Progenitor cell of endocrine pancreas (in vitro differentiated cells): ENCODE data around the gene LRRTM4. TPM values are rescaled to one million over a fixed set of nuclear protein-coding genes. Genes with fewer than 3 reads are reported as not detected.

Experiments used
- DNase-seq: peaks from one replicate; pipeline ENCODE4 v3.0.0; 2021; ENCODE audit warnings: low spot score; ENCODE audit not compliant: unreplicated experiment
- H3K27ac Mint-ChIP-seq: 2 replicates; pipeline ENCODE4 v1.8.0; 2021; ENCODE audit warnings: mild to moderate bottlenecking, moderate library complexity, mixed read lengths
- H3K27me3 Mint-ChIP-seq: 2 replicates; pipeline ENCODE4 v1.8.0; 2021; ENCODE audit warnings: mixed read lengths
- H3K36me3 Mint-ChIP-seq: 2 replicates; pipeline ENCODE4 v1.8.0; 2022; ENCODE audit warnings: mixed read lengths; ENCODE audit not compliant: insufficient read depth
- H3K4me1 Mint-ChIP-seq: 2 replicates; pipeline ENCODE4 v1.8.0; 2021; ENCODE audit warnings: low read depth, mixed read lengths
- H3K4me3 Mint-ChIP-seq: 2 replicates; pipeline ENCODE4 v1.8.0; 2021; ENCODE audit warnings: low read depth, mild to moderate bottlenecking, moderate library complexity, mixed read lengths
- H3K9me3 Mint-ChIP-seq: 2 replicates; pipeline ENCODE4 v1.8.0; 2021; ENCODE audit warnings: low read depth, mixed read lengths
- total RNA-seq: library from RNA; stranded (reverse); gene quantifications from 2 replicates; pipeline ENCODE4 v1.2.1, GENCODE V29; 2021
- TF ChIP-seq, protein P1 (sequence below): fragments of 200-600 bp; sonication (generic); IDR thresholded peaks from one replicate; pipeline ENCODE4 v1.5.0; 2021; ENCODE audit warnings: antibody characterized with exemption, mild to moderate bottlenecking; ENCODE audit not compliant: unreplicated experiment

Gene LRRTM4
- total RNA-seq, 1 donor from 2014 or later: 2.3 TPM

DNA sequence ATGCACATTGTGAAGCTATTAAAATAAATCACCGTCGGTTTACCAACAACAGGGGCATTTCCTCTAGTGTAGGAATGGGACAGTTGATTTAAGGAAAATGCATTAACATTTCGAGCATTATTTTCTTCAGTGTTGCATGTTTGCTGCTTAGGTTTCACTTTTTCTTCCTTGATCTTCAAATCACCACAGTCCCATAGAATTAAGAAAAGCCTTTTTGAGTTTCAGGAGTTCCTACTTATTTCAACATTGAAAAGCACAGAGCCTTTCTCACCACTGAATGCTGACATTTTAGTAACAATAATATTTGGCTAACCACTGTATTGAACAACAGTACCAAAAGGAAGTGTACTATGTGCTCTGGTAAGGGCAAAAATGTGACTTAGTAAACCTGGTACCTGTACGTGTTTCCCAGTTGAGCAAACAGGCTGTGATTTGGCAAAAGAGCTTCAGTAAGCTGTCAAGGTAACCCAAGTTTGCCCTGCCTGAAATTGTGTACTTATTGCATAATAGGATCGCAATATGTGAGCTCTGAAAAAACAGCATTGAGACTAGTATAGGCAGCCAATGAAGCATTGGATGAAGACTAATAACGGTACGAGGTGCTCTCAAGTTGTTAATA is 2.2 kb downstream of the LRRTM4 start:
- H3K4me3 Mint-ChIP-seq: no peak overlapping the region

DNA sequence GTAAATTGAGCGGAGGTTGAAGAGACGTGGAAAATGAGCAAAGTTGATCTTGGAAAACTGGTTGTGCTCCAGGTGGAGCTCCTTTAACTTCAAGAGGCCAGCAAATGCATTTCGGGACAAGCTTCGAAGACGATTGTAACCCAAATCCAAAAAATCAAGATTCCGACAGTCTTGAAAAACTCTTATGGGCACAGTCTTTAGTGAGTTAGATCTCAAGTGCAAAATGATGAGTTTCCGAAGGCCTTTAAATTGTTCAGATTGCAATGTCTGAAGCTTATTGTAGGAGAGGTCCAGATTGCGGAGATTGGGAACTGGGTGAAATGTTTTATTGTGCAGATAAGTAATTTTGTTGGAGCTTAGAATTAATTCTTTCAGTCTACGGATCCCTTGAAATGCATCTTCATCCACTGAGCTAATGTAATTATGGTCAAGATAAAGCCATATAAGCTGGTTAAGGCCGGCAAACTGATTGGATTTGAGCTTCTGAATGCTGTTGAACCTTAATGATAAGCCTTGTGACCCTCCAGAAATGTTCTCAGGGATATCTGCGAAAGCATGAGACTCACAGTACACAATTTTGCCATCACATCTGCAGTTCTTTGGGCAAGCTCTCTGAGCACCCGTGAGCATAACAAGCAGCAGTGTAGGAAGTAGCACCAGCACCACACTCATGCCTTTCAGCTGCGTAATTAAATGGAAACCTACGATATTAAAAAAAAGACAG is 2.9 kb downstream of the LRRTM4 start:
- Mint-ChIP-seq H3K4me1 (peaks cover 8% of the 10 kb centered on the region), H3K9me3 (no peaks in the 10 kb centered on the region), H3K36me3 (no peaks in the 10 kb centered on the region), H3K27ac (no peak overlapping the region), H3K4me3 (no peak overlapping the region), H3K27me3 (peaks cover 7% of the 10 kb centered on the region)
- DNase-seq: no peak
- TF ChIP-seq, protein P1, sequence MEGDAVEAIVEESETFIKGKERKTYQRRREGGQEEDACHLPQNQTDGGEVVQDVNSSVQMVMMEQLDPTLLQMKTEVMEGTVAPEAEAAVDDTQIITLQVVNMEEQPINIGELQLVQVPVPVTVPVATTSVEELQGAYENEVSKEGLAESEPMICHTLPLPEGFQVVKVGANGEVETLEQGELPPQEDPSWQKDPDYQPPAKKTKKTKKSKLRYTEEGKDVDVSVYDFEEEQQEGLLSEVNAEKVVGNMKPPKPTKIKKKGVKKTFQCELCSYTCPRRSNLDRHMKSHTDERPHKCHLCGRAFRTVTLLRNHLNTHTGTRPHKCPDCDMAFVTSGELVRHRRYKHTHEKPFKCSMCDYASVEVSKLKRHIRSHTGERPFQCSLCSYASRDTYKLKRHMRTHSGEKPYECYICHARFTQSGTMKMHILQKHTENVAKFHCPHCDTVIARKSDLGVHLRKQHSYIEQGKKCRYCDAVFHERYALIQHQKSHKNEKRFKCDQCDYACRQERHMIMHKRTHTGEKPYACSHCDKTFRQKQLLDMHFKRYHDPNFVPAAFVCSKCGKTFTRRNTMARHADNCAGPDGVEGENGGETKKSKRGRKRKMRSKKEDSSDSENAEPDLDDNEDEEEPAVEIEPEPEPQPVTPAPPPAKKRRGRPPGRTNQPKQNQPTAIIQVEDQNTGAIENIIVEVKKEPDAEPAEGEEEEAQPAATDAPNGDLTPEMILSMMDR: no peak

More for the DNA sequence above, 2.2 kb downstream of the LRRTM4 start:
- no peak for DNase-seq
- peaks cover 7% of the 10 kb centered on the region for H3K27me3 Mint-ChIP-seq
- TF ChIP-seq, protein P1: no peak
- H3K27ac Mint-ChIP-seq: no peak overlapping the region
- H3K4me1 Mint-ChIP-seq: peaks cover 8% of the 10 kb centered on the region
- H3K9me3 Mint-ChIP-seq: no peaks in the 10 kb centered on the region
- H3K36me3 Mint-ChIP-seq: no peaks in the 10 kb centered on the region

DNA sequence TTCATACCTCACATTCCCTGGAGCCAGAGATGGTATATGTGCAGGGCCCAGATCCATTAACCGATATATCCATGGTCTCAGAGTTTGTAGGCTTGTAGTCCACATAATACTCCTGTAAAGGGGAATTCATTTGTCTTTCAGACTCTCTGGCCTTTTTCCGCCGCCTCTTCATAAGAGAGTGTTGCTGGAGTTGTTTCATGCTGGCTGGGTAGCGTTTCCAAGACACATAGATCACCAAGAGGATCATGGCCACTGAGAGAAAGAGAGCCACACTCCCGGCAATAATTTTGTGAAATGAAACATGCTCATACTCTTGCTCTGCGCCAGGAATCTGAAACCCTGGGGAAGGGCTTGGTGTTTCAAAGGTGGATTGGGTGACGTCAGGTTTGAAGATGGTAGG is 3.9 kb downstream of the LRRTM4 start:
- Mint-ChIP-seq H3K4me3 (no peak overlapping the region), H3K36me3 (no peaks in the 10 kb centered on the region), H3K27ac (no peak overlapping the region), H3K9me3 (no peaks in the 10 kb centered on the region), H3K4me1 (peaks cover 8% of the 10 kb centered on the region), H3K27me3 (peaks cover 7% of the 10 kb centered on the region)
- TF ChIP-seq, protein P1: no peak
- DNase-seq: no peak

DNA sequence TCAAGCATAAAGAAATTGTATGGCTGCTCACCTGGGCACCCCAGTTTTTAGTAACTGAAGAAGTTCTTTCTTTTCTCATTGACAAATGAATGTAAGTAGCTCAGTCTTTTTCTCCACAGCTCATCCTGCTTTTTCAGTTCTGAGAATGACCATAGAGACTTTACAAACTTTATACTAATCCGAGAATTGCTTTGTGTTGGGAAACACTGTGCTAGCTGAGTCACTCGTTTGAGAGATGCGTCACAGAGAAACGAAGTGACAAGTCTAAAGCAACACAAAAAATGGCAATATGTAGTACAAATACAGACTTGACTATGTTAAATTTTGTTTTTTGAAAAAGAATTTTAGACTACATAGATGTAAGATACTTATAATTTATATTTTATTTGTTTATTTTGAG is 9.0 kb downstream of the LRRTM4 start:
- TF ChIP-seq, protein P1: no peak
- H3K27me3 Mint-ChIP-seq: no peaks in the 10 kb centered on the region
- no peaks in the 10 kb centered on the region for H3K9me3 Mint-ChIP-seq
- no peak for DNase-seq
- H3K36me3 Mint-ChIP-seq: no peaks in the 10 kb centered on the region
- H3K4me1 Mint-ChIP-seq: no peaks in the 10 kb centered on the region
- no peak overlapping the region for H3K4me3 Mint-ChIP-seq
- H3K27ac Mint-ChIP-seq: no peak overlapping the region

DNA sequence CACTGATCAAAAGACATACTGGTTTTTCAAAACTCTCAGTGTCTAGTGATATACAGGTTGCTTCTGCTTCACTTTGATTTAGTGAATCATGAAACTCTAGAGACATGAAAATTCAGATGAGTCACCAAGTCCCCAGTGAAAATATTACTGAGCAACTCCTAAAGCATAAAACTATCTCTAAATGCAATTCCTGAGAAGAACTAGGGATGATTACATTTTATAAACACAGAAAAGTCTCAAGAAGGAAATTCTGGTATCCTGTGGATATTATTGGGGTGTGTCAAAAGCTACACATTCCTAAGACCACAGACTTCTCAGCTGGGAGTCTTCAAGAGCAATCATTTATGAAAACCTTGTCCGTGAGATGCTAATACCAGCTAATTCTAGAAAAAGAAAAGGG is 9.7 kb downstream of the LRRTM4 start:
- no peak overlapping the region for H3K4me3 Mint-ChIP-seq
- H3K27me3 Mint-ChIP-seq: no peaks in the 10 kb centered on the region
- no peaks in the 10 kb centered on the region for H3K36me3 Mint-ChIP-seq
- H3K4me1 Mint-ChIP-seq: no peaks in the 10 kb centered on the region
- TF ChIP-seq, protein P1: no peak
- no peaks in the 10 kb centered on the region for H3K9me3 Mint-ChIP-seq
- H3K27ac Mint-ChIP-seq: no peak overlapping the region
- DNase-seq: no peak
